CD4-positive, alpha-beta T cell (primary cell): ENCODE data around the gene URB1. TPM values are rescaled to one million over a fixed set of nuclear protein-coding genes. Genes with fewer than 3 reads are reported as not detected.
"Not testable (repeated sequence)": the region's sequence is repeated elsewhere in the genome, so short reads cannot be mapped to it uniquely, and the experiment has no call there.

ENCODE experiments used
- ATAC-seq: fragments of 200-7000 bp; cut with Tn5 transposase; one replicate; pipeline ENCODE4 v1.10.0; 2022; ENCODE audit warnings: mild to moderate bottlenecking; ENCODE audit not compliant: poor library complexity
- CTCF ChIA-PET: fragments of 350-600 bp; sonication (Branson Sonifier 250); formaldehyde crosslinking; loops from one replicate; lab custom pipeline; 2021; ENCODE audit warnings: antibody characterized with exemption, inconsistent platforms; lab: Charles Lee
- POLR2A ChIA-PET: fragments of 350-600 bp; sonication (Branson Sonifier 250); formaldehyde crosslinking; loops from one replicate; lab custom pipeline; 2021; ENCODE audit warnings: antibody characterized with exemption, inconsistent platforms; lab: Charles Lee
- DNase-seq, 14 experiments: peaks; one replicate each; pipeline ENCODE4 v3.0.0-alpha.2; 2013 to 2020; ENCODE audit warnings: mixed read lengths in 2 of 14
- H3K27ac ChIP-seq, 2 donors: one replicate each; pipeline versions ENCODE4 v1.5.1 to v1.7.0; 2013; ENCODE audit warnings: low read length in 2 of 2, low read depth in 1 of 2, mild to moderate bottlenecking in 1 of 2
- H3K27me3 ChIP-seq, 2 experiments: 1 replicate in 1 of 2; 2 replicates in 1 of 2; pipeline versions ENCODE4 v1.6.1 to v1.7.0; 2013; ENCODE audit warnings: low read length in 2 of 2, control low read depth in 1 of 2, mild to moderate bottlenecking in 1 of 2, moderate library complexity in 1 of 2; ENCODE audit not compliant: insufficient read depth in 2 of 2, control insufficient read depth in 1 of 2
- H3K36me3 ChIP-seq: one replicate; pipeline ENCODE4 v1.6.1; 2013; ENCODE audit warnings: low read length, control low read depth; ENCODE audit not compliant: insufficient read depth
- H3K4me1 ChIP-seq: one replicate; pipeline ENCODE4 v1.6.1; 2013; ENCODE audit warnings: low read length, control low read depth; ENCODE audit not compliant: insufficient read depth
- H3K4me3 ChIP-seq: one replicate; pipeline ENCODE4 v1.5.1; 2013; ENCODE audit warnings: mild to moderate bottlenecking, low read length, moderate library complexity
- H3K9me3 ChIP-seq, 2 experiments: 1 replicate in 1 of 2; 2 replicates in 1 of 2; pipeline versions ENCODE4 v1.6.1 to v1.7.0; 2013; ENCODE audit warnings: low read length in 2 of 2, mild to moderate bottlenecking in 2 of 2, control low read depth in 1 of 2, moderate library complexity in 1 of 2; ENCODE audit not compliant: control insufficient read depth in 1 of 2, insufficient read depth in 1 of 2
- H3K27ac Mint-ChIP-seq: one replicate; pipeline ENCODE4 v1.8.0; 2020; ENCODE audit warnings: mixed read lengths
- H3K27me3 Mint-ChIP-seq: one replicate; pipeline ENCODE4 v1.8.0; 2021; ENCODE audit warnings: mixed read lengths
- H3K36me3 Mint-ChIP-seq: one replicate; pipeline ENCODE4 v1.8.0; 2021; ENCODE audit warnings: low read depth, mixed read lengths
- H3K4me1 Mint-ChIP-seq: one replicate; pipeline ENCODE4 v1.8.0; 2021; ENCODE audit warnings: low read depth, mixed read lengths
- H3K4me3 Mint-ChIP-seq: one replicate; pipeline ENCODE4 v1.8.0; 2020; ENCODE audit warnings: mild to moderate bottlenecking, mixed read lengths
- H3K9me3 Mint-ChIP-seq: one replicate; pipeline ENCODE4 v1.8.0; 2020; ENCODE audit warnings: mixed read lengths
- CTCF ChIP-seq: fragments of 200-600 bp; IDR thresholded peaks from one replicate; pipeline ENCODE4 v1.8.0; 2022; ENCODE audit warnings: antibody characterized with exemption, mild to moderate bottlenecking
- intact Hi-C, 2 experiments: fragments of 100-400 bp; cut with DNase I in 1 of 2; cut with micrococcal nuclease in 1 of 2; formaldehyde crosslinking; loops; one replicate each; pipeline versions ENCODE4 v1.15.1 to v1.9.0; 2023 to 2025; cut with DNase I, micrococcal nuclease
- total RNA-seq, 174 experiments: library from RNA in 2 of 174; stranded (reverse) in 2 of 174; gene quantifications; one replicate each; pipeline ENCODE4 v1.2.3 and lab custom pipeline; 2021 to 2026

The URB1 gene
- total RNA-seq, 2 experiments from 2014 or later: 5.4 to 5.7 TPM

- no peaks in the 10 kb centered on the region for H3K27me3 ChIP-seq
- Mint-ChIP-seq H3K36me3 (peaks cover 51% of the 10 kb centered on the region), H3K27ac (no peak overlapping the region), H3K4me3 (no peak overlapping the region), H3K27me3 (no peaks in the 10 kb centered on the region), H3K4me1 (no peaks in the 10 kb centered on the region), H3K9me3 (no peaks in the 10 kb centered on the region)
- no peak for TF ChIP-seq CTCF
- no peak overlapping the region for H3K4me3 ChIP-seq
- no peaks in the 10 kb centered on the region for H3K4me1 ChIP-seq
- DNase-seq (no peak), ATAC-seq (no peak)
- H3K27ac ChIP-seq: no peak overlapping the region
- H3K36me3 ChIP-seq: peaks cover 31% of the 10 kb centered on the region
- H3K9me3 ChIP-seq: no peaks in the 10 kb centered on the region
- intact Hi-C loops: no loop called here
- ChIA-PET CTCF (no interaction called here), POLR2A (no interaction called here)
Observed at GRCh38 chr21:32311621-32312020, 81.2 kb downstream of the URB1 start.

GRCh38 chr21:32310976-32311375 is 81.8 kb downstream of the URB1 start:
- ATAC-seq, H3K27me3 ChIP-seq, H3K27ac Mint-ChIP-seq, H3K4me1 Mint-ChIP-seq, H3K4me3 ChIP-seq, POLR2A ChIA-PET, H3K27me3 Mint-ChIP-seq, H3K9me3 Mint-ChIP-seq, H3K9me3 ChIP-seq, H3K4me3 Mint-ChIP-seq, CTCF ChIA-PET, intact Hi-C loops, H3K27ac ChIP-seq, H3K4me1 ChIP-seq, DNase-seq: not testable (repeated sequence)
- H3K36me3 ChIP-seq: peaks cover 25% of the 10 kb centered on the region
- H3K36me3 Mint-ChIP-seq: peaks cover 45% of the 10 kb centered on the region

- Mint-ChIP-seq H3K27ac (no peak overlapping the region), H3K27me3 (no peaks in the 10 kb centered on the region), H3K4me1 (no peaks in the 10 kb centered on the region), H3K9me3 (no peaks in the 10 kb centered on the region), H3K4me3 (no peak overlapping the region), H3K36me3 (peaks cover 38% of the 10 kb centered on the region)
- H3K36me3 ChIP-seq: peaks cover 24% of the 10 kb centered on the region
- TF ChIP-seq CTCF: no peak
- intact Hi-C loops: no loop called here
- ChIA-PET POLR2A (no interaction called here), CTCF (no interaction called here)
- DNase-seq: no peak
- no peak overlapping the region for H3K4me3 ChIP-seq
- H3K4me1 ChIP-seq: no peaks in the 10 kb centered on the region
- H3K27me3 ChIP-seq: no peaks in the 10 kb centered on the region
- no peak for ATAC-seq
- no peak overlapping the region for H3K27ac ChIP-seq
- H3K9me3 ChIP-seq: no peaks in the 10 kb centered on the region
Observed at GRCh38 chr21:32309906-32310460, 82.8 kb downstream of the URB1 start.

GRCh38 chr21:32308696-32309095 is 84.1 kb downstream of the URB1 start:
- no peak overlapping the region for H3K27ac Mint-ChIP-seq

More at GRCh38 chr21:32308696-32309095, 84.1 kb downstream of the URB1 start:
- no peaks in the 10 kb centered on the region for H3K4me1 ChIP-seq
- Mint-ChIP-seq H3K4me3 (no peak overlapping the region), H3K36me3 (peaks cover 28% of the 10 kb centered on the region), H3K27me3 (no peaks in the 10 kb centered on the region), H3K9me3 (no peaks in the 10 kb centered on the region), H3K4me1 (no peaks in the 10 kb centered on the region)
- ATAC-seq: no peak
- POLR2A ChIA-PET: no interaction called here
- no peaks in the 10 kb centered on the region for H3K9me3 ChIP-seq
- H3K27me3 ChIP-seq: no peaks in the 10 kb centered on the region
- H3K36me3 ChIP-seq: peaks cover 12% of the 10 kb centered on the region
- intact Hi-C loops: no loop called here
- DNase-seq: no peak
- H3K27ac ChIP-seq: no peak overlapping the region
- H3K4me3 ChIP-seq: no peak overlapping the region
- CTCF ChIA-PET: no interaction called here
- no peak for TF ChIP-seq CTCF
